Left colon (tissue), 2 donors: Measurements from ENCODE around the gene PON1. TPM values are rescaled to one million over a fixed set of nuclear protein-coding genes. Genes with fewer than 3 reads are reported as not detected.

Experiments used
- ATAC-seq: fragments of 200-7000 bp; cut with Tn5 transposase; one replicate; pipeline ENCODE4 v1.9.1; 2020; ENCODE audit warnings: mild to moderate bottlenecking, moderate library complexity
- DNase-seq, 2 donors: peaks; one replicate each; pipeline ENCODE4 v3.0.0-alpha.2; 2020
- intact Hi-C, 2 donors: fragments of 100-400 bp; cut with DNase I in 1 of 2; cut with micrococcal nuclease in 1 of 2; formaldehyde crosslinking; loops; one replicate each; pipeline versions ENCODE4 v1.11.2 to v1.14.0; 2022; cut with DNase I, micrococcal nuclease
- total RNA-seq, 2 donors: library from RNA; stranded (reverse); fragmentation: NEBNext Ultra II Directional; extraction: Animal tissue kit (Norgen Biotek cat#: 25700); gene quantifications; one replicate each; pipeline ENCODE4 v1.2.1, GENCODE V29; 2021
- donor health status: DM: no; HTN: no; CAD: no.
- donor health status: DM: yes; HTN: yes; CAD: no.

PON1 gene
- total RNA-seq, 2 donors from 2014 or later = not detected

DNA sequence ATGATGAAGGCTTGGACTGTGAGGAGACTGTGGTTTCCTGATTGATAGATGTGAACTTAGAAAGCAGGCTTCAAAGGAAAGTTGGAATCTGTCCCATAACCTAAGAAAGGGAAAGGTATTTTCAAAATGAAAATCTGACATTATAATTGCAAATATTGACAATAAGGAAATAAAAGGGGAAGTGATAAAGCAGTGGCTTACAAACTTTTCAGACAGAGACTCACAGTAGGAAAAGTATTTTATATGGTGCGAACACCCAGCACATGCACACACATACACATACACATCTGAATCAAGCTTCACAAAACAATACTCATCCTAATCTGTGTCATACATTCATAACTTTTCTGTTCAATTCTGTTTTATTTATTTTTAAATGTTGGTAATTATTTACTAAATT lies 4.8 kb downstream of the PON1 start:
- no peak for ATAC-seq
- no peak for DNase-seq
- intact Hi-C loops = no loop called here

GRCh38 chr7:95318501-95319100 lies 5.7 kb downstream of the PON1 start:
- no peak for DNase-seq
- intact Hi-C loops = no loop called here
- no peak for ATAC-seq

- DNase-seq (no peak), ATAC-seq (no peak)
- intact Hi-C loops = no loop called here
These were observed 6.4 kb downstream of the PON1 start for GRCh38 chr7:95317966-95318365.

DNA sequence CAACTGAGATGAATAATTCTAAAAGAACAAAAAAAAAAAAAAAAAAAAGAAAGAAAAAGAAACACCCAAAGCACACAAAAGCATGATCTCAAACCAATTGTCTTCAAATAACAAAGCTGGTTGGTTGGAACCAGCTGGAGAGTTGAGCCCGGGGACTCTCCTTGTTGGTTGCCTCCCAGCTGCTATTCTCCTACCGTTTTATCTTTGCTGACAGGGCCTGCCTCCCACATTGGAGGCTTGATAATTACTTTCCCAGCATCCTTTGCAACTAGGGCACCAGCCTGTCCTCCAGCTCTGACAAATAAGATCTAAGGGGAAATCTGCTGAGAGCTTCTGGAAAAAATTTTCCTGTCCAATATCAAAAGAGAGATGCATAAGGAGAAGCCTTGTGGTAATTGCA lies 6.8 kb downstream of the PON1 start:
- no peak for DNase-seq
- no peak for ATAC-seq
- intact Hi-C loops = no loop called here

- DNase-seq = no peak
- intact Hi-C loops = no loop called here
- ATAC-seq = no peak
These were observed 7.7 kb downstream of the PON1 start for GRCh38 chr7:95316588-95316987.

DNA sequence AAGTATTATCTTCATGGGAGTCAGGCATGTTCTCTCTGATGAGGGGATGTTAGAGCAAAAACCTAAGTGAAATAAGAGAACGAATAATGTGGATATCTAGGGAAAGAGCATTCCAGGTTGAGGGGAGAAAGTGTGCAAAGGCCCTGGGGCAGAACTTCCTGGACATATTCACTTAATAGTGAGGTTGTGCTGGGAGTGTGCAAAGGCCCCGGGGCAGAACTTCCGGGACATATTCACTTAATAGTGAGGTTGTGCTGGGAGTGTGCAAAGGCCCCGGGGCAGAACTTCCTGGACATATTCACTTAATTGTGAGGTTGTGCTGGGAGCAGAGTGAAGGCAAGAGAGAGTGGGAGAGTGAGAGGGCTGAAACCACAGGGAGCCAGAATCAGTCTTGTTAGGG lies 11.8 kb downstream of the PON1 start:
- intact Hi-C loops = no loop called here
- DNase-seq (no peak), ATAC-seq (no peak)

- ATAC-seq = no peak
- DNase-seq = no peak
- intact Hi-C loops = no loop called here
These were observed 12.9 kb downstream of the PON1 start for GRCh38 chr7:95311389-95311788.

GRCh38 chr7:95309951-95310350 lies 14.4 kb downstream of the PON1 start:
- intact Hi-C loops = no loop called here
- DNase-seq (no peak), ATAC-seq (no peak)

DNA sequence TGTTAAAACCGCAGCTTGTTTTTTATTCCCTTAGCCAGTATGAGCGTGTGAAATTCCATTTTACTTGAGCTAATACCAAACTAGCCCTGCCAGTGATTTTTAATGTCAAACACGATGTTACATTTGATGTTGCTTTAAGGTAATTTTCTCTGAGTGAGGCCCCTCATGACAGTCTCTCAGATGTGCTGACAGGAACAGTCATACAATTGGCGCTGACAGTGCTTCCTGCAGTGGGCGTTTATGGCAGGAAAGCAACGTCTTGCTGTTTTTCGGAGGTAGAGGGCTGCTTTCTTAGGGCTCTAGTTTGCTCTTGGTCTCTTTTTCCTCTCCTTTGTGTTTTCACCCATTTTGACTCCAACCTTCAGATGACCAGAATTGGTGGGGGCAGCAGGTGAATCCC lies 19.3 kb downstream of the PON1 start:
- DNase-seq (no peak), ATAC-seq (no peak)
- intact Hi-C loops = no loop called here

DNA sequence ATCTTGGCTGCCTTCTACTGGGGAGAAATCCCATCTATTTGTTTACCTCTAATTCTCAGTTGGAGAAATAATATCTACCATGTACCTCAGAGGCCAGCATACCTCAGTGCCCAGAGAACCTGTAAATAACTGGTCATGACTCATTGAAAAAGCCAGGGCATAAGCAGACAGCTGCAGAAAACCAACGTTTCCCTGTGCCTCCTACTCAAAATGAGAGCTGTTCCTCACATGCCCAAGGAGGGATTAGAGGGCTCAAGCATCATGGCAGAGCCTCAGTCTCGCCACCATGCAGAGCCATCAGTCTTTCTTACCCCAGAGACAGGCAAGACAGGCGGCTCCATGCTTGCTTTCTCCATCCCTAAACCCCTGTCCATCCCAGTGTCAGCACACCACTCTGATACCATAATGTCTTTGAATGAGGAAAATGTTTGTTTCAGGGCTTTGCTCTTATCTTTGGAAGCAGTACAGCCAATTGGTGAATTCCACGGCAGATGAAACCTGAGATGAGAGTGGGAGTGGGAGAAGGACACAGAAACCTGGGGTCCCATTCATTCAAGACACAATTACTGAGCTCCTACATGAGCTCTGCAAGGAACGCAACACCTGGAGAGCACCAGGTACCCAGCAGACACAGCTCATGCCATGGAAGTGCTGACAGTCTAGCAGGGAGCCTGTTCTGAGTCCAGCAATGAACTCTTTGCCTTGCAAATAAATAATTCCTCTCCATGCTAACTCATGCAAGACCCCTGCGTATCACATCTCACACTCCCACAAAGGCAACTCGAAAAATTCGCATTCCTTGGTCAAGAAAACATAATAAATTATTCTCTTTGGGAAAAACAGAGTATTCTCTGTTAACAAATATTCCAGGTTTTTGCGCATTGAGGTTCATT lies 21.1 kb downstream of the PON1 start:
- no peak for DNase-seq
- ATAC-seq = no peak
- intact Hi-C loops = no loop called here

GRCh38 chr7:95298091-95298490 lies 26.2 kb downstream of the PON1 start:
- ATAC-seq = no peak
- intact Hi-C loops = no loop called here
- DNase-seq = no peak

- ATAC-seq = no peak
- no peak for DNase-seq
- intact Hi-C loops = no loop called here
These were observed 27.3 kb downstream of the PON1 start for GRCh38 chr7:95297041-95297440.

GRCh38 chr7:95296456-95296855 lies 27.9 kb downstream of the PON1 start:
- DNase-seq = no peak
- intact Hi-C loops = no loop called here
- no peak for ATAC-seq

- no peak for ATAC-seq
- intact Hi-C loops = no loop called here
- no peak for DNase-seq
These were observed 28.9 kb downstream of the PON1 start for GRCh38 chr7:95295397-95295796.

- DNase-seq = no peak
- no peak for ATAC-seq
- intact Hi-C loops = no loop called here
These were observed 34.0 kb downstream of the PON1 start for GRCh38 chr7:95290166-95290830.

DNA sequence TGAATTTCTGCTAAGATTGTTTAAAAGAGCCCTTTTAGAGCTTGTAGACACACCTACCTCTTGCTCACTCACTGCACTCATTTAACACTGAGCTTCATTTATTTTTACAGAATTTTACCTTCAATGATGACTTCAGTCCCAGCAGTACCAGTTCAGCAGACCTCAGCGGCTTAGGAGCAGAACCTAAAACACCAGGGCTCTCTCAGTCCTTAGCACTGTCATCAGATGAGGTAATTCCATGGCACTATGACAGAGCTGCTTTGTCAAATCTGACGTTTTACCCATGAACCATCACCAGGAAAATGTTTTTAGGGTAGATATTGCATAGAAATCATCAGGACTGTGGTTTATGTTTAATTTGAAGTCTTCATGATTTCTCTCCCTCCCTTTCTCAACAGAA lies 38.2 kb downstream of the PON1 start:
- intact Hi-C loops = no loop called here
- no peak for ATAC-seq
- no peak for DNase-seq

GRCh38 chr7:95279417-95279816 lies 44.9 kb downstream of the PON1 start:
- intact Hi-C loops = no loop called here
- ATAC-seq = no peak
- no peak for DNase-seq

- DNase-seq (no peak), ATAC-seq (no peak)
- intact Hi-C loops = no loop called here
These were observed 48.2 kb downstream of the PON1 start for GRCh38 chr7:95276114-95276513.

DNA sequence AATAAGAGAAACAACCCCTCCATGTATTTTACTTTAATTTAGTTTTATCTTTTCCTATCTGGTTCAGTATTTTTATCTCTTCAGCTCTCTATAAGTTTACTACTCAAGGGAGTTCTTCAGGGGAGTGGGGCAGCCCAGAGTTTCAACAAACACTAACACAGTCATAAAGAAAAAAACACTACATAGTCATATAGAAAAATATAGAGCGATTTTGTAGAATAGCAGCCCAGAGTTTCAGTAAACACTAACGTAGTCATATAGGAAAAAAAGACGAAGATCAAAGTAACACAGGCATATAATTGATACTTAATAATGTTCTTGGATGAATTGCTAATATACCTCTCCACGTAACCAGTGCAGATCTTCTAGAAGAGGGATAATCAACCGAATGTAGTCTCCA lies 54.7 kb downstream of the PON1 start:
- ATAC-seq (no peak), DNase-seq (no peak)
- intact Hi-C loops = no loop called here

- DNase-seq = no peak
- intact Hi-C loops = no loop called here
These were observed 56.6 kb downstream of the PON1 start for GRCh38 chr7:95267754-95268153.

More at GRCh38 chr7:95267754-95268153, 56.6 kb downstream of the PON1 start:
- ATAC-seq = no peak
